ENCODE data around the gene HDGFL2. TPM values are rescaled to one million over a fixed set of nuclear protein-coding genes. Genes with fewer than 3 reads are reported as not detected.

The HDGFL2 gene
- total and polyA plus RNA-seq, 8 donors: 12.8 to 32.9 (median 18.3) TPM

DNA sequence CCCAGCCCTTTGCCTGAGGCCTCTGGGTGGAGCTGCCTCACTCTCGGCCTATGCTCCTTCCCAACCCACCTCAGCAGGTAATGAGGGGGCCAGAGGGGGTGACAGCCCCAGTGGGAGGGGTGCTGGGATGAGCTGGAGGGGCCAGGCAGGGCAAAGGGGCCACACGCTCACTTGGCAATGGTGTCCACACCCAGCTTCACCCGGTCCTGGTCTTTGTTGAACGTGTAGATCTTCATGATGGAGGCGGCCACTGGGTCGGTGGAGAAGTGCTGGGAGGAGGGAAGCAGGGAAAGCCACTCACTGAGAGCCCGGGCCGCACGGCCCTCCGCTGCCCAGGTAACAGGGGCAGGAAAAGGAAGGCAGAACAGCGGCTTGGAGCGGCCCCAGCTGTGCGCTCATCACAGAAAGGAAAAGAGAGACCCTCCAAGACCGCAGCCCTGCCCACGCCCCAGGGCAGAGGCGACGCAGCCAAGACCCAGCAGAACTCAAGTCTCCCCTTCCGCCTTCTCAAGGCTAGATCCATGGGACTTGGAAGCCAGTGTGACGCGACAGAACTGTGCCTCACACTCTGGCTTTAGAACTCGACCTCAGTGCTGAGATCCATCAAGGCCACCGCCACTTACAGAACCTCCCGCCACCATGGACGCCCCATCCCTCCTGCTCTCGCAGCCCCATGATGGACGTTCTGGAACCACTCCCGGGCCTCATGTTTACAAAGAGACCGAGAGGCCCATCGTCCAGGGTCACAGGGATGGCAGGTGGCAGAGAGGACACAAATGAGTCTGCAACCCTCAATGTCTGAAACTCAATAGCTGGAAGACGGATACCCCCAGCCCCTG, 23.7 kb upstream of the HDGFL2 start:
- TF ChIP-seq, protein P1, sequence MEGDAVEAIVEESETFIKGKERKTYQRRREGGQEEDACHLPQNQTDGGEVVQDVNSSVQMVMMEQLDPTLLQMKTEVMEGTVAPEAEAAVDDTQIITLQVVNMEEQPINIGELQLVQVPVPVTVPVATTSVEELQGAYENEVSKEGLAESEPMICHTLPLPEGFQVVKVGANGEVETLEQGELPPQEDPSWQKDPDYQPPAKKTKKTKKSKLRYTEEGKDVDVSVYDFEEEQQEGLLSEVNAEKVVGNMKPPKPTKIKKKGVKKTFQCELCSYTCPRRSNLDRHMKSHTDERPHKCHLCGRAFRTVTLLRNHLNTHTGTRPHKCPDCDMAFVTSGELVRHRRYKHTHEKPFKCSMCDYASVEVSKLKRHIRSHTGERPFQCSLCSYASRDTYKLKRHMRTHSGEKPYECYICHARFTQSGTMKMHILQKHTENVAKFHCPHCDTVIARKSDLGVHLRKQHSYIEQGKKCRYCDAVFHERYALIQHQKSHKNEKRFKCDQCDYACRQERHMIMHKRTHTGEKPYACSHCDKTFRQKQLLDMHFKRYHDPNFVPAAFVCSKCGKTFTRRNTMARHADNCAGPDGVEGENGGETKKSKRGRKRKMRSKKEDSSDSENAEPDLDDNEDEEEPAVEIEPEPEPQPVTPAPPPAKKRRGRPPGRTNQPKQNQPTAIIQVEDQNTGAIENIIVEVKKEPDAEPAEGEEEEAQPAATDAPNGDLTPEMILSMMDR (IDR thresholded peaks at IDR 0.05): no peak
- peaks cover 0 to 66% (median 53%) of the 10 kb centered on the region in 3 donors for H3K36me3 ChIP-seq
- H3K9me3 ChIP-seq: no peaks in the 10 kb centered on the region
- WGBS, 2 donors: 42 to 56% methylated on average over 30 of the region's 30 CpGs
- peaks cover 3 to 17% (median 8%) of the 10 kb centered on the region in 3 donors for H3K4me1 ChIP-seq
- DNase-seq: peak; percentile 69 to 91 (median 84)
- no peaks in the 10 kb centered on the region for H3K27me3 ChIP-seq
- intact Hi-C loops (cut with DNase I): no loop called here
- ATAC-seq: peak; percentile 70 to 84 (median 80)
- H3K27ac ChIP-seq: peak overlapping the region; percentile 50 to 76 (median 60)
- H3K4me3 ChIP-seq: no peak overlapping the region
- FAIRE-seq: no peak

DNA sequence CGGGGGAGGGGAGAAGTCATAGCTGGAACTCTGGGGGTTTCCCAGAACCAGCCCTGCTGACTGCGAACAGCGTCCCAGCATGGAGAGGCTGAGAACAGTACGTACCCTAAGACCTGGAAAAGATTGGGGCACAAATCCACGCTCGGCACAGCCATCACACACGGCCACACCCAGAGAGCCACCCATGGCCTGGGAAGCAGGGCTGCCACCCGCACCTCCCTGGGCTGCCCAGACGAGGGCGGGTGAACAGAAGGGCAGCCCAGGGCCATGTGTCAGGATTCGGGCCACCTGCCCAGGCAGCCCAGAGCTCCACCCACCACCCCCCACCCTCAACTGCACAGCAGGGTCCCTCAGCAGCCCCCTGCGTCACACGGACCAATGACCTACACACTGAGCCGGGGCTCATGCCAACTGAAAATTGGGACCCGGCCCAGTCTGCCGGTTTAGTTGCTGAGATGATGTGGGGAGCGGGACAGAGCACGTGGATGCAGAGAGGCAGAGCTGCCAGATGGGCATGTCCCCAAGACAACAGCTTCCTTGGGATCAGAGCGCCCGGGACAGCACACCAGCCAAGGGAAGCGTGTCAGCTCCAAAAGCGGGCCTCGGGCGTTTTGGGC, 23.0 kb upstream of the HDGFL2 start:
- peaks cover 3 to 17% (median 8%) of the 10 kb centered on the region in 3 donors for H3K4me1 ChIP-seq
- DNase-seq: peak; percentile 71 to 90 (median 86)
- H3K9me3 ChIP-seq: no peaks in the 10 kb centered on the region
- no peak overlapping the region for H3K4me3 ChIP-seq
- peaks cover 0 to 68% (median 53%) of the 10 kb centered on the region in 3 donors for H3K36me3 ChIP-seq
- intact Hi-C loops (cut with DNase I): no loop called here
- H3K27ac ChIP-seq: peak overlapping the region; percentile 50 to 76 (median 60)
- TF ChIP-seq, protein P1 (IDR thresholded peaks at IDR 0.05): peak in 1 of 4 donors; percentile 9
- 34 to 38% methylated on average over 24 of the region's 24 CpGs for WGBS, 2 donors
- FAIRE-seq: no peak
- ATAC-seq: peak; percentile 75 to 80 (median 77)
- H3K27me3 ChIP-seq: no peaks in the 10 kb centered on the region

DNA sequence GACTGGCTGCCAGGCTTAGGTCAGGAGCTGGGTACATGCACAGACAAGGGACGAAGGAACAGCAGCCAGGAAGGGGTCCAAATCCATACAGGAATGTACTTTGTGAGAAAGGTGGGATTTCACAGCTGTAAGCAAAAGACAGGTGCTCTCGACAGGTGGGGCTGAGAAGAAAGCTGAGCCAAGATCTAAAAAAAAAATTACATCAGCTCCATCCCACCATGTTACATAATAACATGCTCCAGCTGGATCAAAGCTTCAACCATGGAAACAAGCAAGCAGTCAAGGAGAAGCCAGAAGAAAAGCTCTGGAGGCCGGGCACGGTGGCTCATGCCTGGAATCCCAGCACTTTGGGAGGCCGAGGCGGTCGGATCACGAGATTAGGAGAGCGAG, 22.5 kb upstream of the HDGFL2 start:
- Histone ChIP-seq H3K4me3 (no peak overlapping the region), H3K4me1 (peaks cover 3 to 17% (median 8%) of the 10 kb centered on the region in 3 donors), H3K9me3 (no peaks in the 10 kb centered on the region), H3K36me3 (peaks cover 0 to 65% (median 52%) of the 10 kb centered on the region in 3 donors), H3K27me3 (no peaks in the 10 kb centered on the region), H3K27ac (peak overlapping the region; percentile 50 to 76 (median 60))
- TF ChIP-seq, protein P1 (IDR thresholded peaks at IDR 0.05): no peak
- intact Hi-C loops (cut with DNase I): no loop called here
- WGBS, 2 donors: 76 to 82% methylated on average over 9 of the region's 9 CpGs
- FAIRE-seq (no peak), ATAC-seq (peak; percentile 1 to 20 (median 6)), DNase-seq (no peak)

DNA sequence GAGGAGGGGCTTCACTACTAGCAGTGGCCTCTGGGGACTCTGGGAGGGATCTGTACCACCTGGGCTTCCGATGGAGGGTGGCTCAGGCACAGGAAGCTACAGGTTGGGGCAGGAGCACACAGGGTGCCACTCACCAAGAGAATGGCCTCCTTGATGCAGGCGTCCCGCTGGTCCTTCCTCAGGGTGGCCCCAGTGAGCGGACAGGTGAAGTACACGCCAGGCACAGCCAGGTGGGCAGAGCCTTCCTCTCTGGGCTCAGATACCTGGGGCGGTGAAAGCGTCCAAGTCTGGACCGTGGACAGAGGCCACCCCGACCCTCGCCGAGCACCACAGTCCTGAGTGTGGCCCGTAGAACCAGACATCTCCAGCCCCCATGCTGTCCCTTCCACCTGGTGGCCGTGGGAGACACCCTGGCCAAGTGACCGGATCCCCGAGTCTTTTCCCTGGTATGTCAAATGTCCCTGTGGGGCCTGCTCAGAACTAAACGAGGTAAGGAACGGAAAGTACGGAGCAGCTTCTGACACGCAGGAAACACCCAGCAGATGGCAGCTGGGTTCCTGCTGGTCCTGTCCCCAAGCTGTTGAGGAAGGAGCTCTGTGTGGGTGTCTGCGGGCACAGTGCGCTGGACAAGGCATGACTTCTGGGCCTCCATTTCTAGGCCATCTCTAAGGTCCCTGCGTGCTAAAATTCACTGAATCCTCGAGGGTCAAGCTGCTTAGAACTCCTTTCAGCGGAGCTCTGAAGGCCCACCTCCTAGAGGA, 19.7 kb upstream of the HDGFL2 start:
- no peak overlapping the region for H3K4me3 ChIP-seq
- WGBS, 2 donors: 91 to 93% methylated on average over 24 of the region's 24 CpGs
- FAIRE-seq: no peak

More for the DNA sequence above, 19.7 kb upstream of the HDGFL2 start:
- Histone ChIP-seq H3K27ac (no peak overlapping the region), H3K9me3 (no peaks in the 10 kb centered on the region), H3K36me3 (peaks cover 0 to 40% (median 25%) of the 10 kb centered on the region in 3 donors), H3K4me1 (peaks cover 3 to 26% (median 8%) of the 10 kb centered on the region in 3 donors), H3K27me3 (no peaks in the 10 kb centered on the region)
- no peak for ATAC-seq
- intact Hi-C loops (cut with DNase I): no loop called here
- DNase-seq: peak in 1 of 6 donors; percentile 58
- TF ChIP-seq, protein P1 (IDR thresholded peaks at IDR 0.05): no peak

Data from pancreas (tissue), 10 donors.